GM18519 (cell line): ENCODE data around the gene CATSPERZ.
A peak's percentile ranks its signal among the peaks of the same experiment; 100 is the strongest.

ENCODE experiments used
- ATAC-seq: cut with Tn5 transposase; IDR thresholded peaks from one replicate; pipeline ENCODE4 v1.9.1; 2021; ENCODE audit warnings: mild to moderate bottlenecking, moderate library complexity; ENCODE audit not compliant: unreplicated experiment, low FRiP score

Gene CATSPERZ

DNA sequence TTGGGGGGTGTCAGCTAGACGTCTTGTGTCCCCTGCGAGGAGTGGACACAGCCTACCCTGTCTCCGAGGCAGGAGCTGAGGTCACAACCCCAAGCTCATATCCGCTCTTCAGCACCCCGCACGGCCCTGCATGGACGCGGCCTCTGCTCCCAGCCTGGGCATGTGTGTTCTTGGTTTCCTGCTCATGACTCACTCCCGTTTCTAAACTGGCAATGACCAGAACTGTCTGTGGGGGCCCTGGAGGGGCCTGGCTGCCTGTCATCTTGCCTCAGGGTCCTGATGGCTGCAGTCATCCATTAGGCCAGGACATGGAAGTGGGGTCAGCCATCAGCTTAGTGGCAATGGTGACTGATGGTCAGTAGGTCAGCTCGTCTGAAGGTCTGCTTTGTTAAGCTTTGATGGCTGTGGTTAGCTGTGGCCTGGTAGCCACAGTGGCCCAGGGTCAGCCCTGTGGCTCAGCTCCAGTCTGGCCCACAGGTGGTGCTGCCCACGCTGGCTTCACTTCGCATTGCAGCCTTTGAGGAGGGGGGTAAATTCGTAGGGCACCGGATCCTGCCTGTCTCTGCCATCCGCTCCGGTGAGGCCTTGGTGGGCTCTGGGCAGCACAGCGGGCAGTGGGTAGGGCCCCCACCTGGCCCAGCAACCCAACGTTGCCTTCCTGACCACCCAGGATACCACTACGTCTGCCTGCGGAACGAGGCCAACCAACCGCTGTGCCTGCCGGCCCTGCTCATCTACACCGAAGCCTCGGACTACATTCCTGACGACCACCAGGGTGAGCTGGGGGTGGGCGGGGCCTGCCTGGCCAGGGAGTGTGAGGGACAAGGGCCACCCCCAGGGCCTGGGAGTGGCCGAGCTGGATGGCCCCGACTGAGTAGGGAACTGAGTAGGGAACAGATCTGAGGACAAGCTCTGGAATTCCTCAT lies 36.9 kb upstream of the CATSPERZ start:
- ATAC-seq = no peak

DNA sequence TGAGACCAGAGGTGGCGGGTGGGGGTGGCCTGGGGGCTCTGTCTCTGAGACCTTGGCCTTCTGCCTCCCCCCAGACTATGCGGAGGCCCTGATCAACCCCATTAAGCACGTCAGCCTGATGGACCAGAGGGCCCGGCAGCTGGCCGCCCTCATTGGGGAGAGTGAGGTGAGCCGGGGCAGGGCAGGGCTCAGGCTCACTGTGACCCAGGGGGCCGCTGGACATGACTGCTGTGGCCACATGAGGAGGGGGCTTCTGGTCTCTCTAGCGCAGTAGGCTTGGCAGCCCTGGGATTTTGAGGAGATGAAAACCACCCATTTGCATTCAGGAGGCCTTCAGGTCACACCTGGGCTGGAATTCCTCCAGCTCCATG lies 36.2 kb upstream of the CATSPERZ start:
- no peak for ATAC-seq

- ATAC-seq = no peak
These were observed 35.7 kb upstream of the CATSPERZ start for GRCh38 chr11:64264371-64264852.

DNA sequence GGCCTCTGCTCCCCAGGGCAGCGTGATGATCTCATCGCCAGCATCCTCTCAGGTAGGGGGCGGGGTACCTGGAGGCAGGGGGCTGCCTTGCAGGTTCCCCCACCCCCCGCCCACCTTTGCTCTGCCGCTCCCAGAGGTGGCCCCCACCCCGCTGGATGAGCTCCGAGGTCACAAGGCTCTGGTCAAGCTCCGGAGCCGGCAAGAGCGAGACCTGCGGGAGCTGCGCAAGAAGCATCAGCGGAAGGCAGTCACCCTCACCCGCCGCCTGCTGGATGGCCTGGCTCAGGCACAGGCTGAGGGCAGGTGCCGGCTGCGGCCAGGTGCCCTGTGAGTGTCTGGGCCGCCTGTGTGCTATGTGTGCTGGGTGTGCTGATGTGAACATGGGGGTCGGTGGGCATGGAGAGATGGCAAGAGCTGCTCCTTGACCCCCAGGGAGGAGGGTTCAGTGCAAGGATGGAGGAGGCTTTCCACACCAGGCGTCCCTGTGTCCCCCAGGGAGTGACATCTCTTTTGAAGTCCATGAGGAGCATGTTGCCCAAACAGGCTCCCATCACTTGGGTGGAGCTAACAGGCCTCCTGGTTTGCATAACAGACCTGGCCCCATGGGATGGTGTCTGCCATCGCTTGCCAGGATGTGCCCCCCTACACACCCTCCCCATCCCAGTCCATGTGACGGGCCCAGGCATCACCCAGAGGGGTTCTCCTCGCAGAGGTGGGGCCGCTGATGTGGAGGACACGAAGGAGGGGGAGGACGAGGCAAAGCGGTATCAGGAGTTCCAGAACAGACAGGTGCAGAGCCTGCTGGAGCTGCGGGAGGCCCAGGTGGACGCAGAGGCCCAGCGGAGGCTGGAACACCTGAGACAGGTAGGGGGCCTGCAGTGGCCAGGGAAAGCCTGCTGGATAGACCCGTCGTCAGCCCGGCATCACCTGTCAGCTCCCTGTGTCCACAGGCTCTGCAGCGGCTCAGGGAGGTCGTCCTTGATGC lies 34.7 kb upstream of the CATSPERZ start:
- ATAC-seq = no peak

DNA sequence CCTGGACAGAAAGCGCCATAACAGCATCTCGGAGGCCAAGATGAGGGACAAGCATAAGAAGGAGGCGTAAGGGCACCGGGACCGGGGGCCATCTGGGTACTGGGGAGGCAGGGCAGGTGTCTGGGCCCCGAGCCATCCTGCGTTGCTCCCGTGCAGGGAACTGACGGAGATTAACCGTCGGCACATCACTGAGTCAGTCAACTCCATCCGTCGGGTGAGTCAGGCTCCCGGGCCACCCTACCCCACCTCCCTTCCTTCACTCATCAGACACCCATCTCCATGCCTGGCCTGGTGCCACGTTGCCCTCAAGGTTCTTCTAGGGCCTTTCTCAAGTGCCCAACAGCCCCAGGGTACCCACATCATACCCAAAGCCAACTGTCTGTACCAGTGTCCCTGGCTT lies 33.8 kb upstream of the CATSPERZ start:
- ATAC-seq = no peak

DNA sequence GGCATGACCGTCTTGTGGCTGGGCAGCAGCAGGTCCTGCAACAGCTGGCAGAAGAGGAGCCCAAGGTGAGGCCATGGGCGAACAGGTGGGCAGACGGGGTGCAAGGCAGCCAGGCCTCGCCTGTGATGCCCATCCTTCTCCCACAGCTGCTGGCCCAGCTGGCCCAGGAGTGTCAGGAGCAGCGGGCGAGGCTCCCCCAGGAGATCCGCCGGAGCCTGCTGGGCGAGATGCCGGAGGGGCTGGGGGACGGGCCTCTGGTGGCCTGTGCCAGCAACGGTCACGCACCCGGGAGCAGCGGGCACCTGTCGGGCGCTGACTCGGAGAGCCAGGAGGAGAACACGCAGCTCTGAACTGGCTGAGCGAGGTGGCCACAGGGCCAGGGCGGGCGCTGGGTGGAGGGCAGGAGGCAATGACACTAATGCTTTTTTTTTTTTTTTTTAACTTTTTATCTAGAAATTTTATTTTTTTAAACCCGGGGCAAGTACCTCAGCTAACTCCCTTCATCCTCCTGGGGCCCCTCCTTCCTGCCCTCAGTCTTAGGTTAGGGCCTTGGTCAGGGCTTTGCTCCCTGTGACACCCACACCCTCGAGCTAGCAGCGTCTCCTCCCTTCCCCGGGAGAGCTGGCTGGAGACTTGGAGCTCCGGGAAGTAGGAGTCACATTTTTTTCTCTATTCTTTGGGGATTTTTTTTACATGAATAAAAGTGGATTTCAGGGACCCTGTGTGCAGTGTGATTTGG lies 32.8 kb upstream of the CATSPERZ start:
- no peak for ATAC-seq

GRCh38 chr11:64268025-64268892 lies 31.9 kb upstream of the CATSPERZ start:
- ATAC-seq = no peak

GRCh38 chr11:64268893-64269539 lies 31.1 kb upstream of the CATSPERZ start:
- peak; percentile 11 for ATAC-seq

DNA sequence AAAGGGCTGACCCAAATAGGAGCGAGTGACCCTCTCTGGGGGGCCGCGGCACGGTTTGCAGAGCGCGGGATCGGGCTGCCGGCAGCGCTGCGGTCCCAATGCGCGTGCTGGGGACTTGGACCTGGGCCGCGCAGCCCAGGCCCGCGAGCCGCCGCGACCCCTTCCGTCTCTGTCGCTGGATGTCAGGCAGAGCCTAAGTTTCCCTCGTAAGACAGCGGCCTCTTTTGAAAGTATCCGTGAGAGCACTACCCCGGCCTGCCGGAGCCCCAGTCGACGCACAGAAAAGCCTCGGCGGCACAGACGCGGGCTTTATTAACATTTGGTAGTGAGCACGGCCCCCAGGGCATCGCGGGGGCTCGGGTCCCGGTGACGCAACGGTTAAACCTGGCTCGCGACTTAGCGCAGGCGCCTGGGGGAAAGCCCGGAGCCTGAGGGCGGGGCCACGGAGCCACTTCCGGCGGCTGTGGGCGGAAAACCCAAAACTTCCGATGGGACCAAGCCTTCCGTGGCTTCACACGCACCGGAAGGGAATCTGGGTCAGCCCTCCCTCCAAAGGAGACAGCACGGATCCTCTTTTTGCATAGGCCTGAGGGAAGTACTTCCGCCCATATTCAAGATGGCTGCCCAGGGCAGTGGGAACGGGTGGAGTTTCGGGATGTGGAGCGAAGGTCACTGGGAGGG lies 30.5 kb upstream of the CATSPERZ start:
- ATAC-seq = peak; percentile 44

DNA sequence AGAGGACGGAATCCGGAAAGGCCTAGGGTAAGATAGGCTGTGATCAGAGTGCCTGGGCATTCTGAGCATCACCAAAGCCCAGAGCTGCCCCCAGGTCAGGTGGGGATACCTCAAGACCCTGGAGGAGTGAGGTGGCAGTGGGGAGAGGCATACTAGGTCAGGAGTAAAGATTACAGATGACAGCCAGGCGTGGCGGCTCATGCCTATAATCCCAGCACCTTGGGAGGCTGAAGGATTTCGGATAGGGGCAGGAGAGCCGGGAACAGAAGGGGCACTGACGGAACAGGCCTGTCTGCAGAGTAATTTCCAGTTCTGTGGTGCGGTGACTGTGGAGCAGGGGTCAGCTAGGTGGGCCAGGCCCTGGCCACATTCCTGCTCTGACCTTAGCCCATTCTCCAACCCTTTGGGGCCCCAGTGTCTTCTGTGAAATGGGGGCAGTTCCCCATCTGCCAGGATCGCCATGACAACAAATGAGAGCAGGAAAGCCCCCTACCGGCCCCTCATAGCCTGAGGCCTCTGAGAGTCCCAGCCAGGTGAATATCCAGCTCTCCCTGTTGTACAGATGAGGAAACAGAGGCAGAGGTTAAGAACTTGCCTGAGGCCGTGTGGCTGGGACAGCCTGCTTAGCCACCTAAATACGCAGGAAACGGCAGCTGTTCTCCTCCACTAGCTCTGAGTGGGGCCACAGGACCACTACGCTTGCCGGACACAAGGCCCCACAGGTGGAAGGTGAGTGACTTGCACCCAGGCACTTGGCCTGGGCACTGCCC lies 24.9 kb upstream of the CATSPERZ start:
- ATAC-seq = no peak

DNA sequence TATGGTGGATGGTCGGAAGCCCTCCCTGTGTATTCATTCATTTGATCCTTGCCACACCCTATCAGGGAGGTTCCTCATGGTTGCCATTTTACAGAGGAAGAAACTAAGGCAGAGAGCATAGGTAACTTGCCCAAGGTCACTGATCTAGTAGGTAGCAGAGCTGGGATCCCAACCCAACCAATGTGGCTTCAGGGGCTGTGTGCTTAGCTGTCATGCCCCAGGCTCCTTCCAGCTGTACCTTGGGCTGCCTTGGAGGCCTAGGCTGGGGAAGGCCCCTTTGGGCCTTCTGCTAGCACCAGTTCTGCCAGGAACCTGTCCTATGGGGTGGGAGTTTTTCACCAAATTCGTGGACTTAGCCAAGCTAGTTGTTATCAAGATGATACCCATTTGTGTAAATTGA lies 24.3 kb upstream of the CATSPERZ start:
- ATAC-seq = no peak

- ATAC-seq = no peak
These were observed 23.3 kb upstream of the CATSPERZ start for GRCh38 chr11:64276653-64277431.

DNA sequence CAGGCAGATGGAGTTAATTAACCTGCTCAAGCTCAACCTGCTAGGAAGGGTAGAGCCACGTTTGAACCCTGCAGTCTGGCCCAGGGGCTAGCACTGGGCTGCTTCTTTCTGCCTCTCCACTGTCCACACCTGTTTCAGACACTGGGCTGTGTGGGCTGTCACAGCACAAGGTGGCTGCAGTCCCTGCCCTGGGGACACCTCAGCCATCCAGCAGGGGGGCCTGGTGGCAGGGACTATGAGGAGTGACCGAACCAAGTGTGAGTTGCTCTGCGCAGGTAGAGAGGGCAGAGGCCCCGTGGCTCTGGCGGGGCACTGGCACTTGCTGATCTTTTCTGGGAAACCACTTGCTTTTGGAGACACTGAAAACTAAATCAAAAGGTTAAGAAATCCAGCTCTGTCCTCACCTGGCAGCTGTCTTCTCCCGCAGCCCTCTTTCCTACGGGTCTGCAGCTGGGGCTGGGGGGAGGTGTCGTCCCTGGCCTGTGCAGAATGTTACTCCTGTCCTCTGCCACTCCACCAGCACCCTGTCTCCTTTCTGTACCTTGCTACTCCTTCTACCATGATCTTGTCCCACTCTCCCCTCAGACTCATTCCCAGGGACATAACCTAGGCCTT lies 21.5 kb upstream of the CATSPERZ start:
- ATAC-seq = no peak

DNA sequence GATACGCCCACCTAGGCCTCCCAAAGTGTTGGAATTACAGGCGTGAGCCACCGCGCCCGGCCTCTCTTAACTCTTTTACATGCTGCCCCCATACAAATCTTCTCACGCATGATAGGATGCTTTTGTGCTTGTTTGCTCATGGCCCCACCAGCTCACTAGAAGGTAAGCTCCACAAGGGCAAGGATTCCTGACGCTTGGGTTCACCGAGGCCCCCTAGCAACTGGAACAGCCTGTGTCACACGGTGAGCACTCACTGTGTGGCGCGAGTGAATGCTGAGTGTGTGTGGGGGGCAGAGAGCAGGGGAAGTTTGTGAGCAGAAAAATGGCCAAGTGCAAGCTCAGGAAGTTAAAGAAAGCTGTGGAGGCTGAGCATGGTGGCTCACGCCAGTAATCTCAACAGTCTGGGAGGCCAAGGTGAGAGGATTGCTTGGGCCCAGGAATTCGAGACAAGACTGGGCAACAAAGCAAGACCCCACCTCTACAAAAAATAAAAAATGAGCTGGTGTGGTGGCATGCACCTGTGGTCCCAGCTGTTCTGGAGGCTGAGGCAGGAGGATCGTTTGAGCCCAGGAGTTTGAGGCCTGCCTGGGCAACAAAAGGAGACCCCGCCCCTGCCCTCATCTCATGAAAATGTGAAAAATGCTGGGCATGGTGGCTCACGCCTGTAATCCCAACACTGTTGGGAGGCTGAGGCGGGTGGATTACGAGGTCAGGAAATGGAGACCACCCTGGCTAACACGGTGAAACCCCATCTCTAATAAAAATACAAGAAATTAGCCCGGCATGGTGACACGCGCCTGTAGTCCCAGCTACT lies 18.0 kb upstream of the CATSPERZ start:
- ATAC-seq = no peak

DNA sequence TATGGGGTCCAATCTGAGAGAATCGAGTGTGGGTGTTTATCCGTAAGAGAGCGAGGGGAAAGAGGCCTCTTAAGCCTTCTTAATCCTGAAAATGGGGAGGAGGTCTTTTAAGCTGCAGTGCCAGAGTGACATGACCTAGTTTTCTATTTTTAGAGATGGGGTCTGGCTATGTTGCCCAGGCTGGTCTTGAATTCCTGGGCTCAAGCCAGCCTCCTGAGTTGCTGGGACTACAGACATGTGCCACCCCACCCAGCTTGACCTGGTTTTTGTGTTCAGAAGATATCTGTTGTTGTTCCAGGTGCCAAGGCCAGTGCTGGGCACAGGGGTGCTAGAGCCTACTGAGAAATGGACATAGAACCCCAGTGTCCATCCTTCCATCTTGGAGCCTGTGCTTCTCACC lies 17.1 kb upstream of the CATSPERZ start:
- ATAC-seq = no peak
